Islet precursor cell (in vitro differentiated cells): ENCODE data around the gene NOC3L.
A peak's percentile ranks its signal among the peaks of the same experiment; 100 is the strongest.
"Not testable (repeated sequence)": the region's sequence is repeated elsewhere in the genome, so short reads cannot be mapped to it uniquely, and the experiment has no call there.

Experiments used
- DNase-seq: peaks from one replicate; pipeline ENCODE4 v3.0.0-alpha.2; 2018

NOC3L gene

DNA sequence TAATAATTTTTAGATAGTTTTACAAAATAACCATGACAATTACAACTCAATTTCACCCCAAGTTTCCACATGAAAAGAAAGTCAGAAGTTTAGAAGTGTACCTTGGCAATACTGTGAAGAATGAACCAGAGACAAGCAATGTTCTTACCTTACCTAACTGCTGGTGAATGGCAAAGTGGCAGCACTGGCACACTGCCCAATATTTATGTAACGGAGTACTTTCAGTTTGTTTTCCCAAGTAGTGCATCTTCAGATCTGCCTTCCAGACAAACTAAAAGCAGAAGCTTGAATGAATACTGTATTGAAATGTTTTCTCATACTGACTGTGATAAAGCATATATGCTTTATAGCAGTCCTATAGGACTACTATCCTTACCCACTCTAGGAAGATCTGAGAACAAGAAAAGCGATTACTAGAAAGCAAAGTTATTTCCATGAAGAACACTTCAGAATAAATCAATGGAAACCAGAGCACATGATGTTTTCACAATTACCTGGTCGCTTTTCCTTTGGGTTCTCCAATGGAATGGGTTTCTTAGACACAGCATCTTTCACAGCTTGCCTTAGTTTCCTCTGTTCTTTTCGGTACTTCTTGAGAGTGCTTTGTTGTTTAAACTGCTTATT, 1.5 kb downstream of the NOC3L start:
- no peak for DNase-seq

DNA sequence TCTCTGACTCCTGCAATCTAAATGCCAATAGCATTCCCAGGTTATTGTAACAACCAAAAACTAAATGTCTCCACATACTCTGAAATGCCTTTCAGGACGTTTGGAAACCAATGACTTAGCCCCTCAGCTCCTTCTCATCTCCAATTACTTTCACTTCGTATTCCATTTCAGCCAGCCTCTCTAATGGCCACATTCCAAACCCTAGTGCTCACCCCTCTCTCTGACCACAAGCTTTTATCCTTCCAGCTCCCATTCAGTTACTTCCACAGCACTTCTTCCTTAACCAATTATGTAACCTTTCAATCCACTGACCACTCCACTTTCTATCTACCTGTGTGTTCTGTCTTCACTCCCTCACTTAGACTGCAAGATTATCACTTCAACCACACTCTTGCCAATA, 4.3 kb downstream of the NOC3L start:
- DNase-seq: peak; percentile 93

DNA sequence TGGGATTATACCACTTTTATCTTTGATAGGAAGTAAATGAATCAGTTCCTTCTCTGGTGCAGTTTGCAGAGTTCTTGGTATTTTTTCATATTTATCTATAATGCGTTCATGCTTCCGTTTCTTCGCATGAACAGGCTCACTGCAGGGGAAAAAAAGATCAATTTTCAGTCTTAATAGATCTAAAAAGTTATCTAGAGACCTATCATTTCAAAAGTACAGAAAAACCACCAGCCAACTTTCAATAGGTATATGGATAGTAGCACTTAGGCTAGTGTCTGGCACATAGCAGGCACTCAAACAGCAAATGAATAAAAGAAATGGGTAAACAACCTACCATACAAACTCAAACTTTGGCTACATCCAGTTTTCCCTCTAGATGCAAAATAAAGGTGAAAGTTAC, 5.5 kb downstream of the NOC3L start:
- no peak for DNase-seq

DNA sequence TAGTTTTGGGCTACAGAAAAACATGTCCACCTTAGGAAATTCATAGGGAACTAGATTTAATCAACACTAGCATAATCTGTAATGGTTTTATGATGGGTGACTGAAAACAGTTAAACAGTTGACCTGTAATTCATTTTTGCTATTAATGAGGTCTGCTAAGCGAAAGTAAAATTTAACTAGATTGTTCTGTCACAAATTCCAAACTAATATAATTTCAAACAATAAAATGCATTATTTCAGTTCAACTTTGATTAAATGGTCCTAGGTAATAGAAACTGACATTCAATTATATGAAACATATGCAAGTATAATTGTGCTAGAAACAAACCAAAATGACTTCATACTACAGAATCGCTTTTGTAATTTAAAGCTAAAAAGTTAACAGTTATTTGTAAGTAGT, 6.9 kb downstream of the NOC3L start:
- no peak for DNase-seq

DNA sequence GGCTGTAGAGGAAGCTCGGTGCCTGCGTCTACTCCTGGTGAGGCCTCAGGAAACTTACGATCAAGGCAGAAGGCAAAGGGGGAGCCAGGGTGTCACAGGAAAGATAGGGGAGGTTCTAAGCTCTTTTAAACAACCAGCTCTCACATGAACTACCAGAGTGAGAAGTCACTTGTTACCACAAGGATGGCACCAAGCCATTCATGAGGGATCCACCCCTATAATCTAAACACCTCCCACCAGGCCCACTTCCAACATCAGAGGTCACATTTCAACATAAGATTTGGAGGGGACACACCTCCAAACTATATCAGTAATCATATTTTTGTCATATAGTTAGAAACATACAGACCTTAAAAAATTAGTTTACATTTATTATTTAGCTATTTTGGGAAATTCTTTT, 9.4 kb downstream of the NOC3L start:
- no peak for DNase-seq

DNA sequence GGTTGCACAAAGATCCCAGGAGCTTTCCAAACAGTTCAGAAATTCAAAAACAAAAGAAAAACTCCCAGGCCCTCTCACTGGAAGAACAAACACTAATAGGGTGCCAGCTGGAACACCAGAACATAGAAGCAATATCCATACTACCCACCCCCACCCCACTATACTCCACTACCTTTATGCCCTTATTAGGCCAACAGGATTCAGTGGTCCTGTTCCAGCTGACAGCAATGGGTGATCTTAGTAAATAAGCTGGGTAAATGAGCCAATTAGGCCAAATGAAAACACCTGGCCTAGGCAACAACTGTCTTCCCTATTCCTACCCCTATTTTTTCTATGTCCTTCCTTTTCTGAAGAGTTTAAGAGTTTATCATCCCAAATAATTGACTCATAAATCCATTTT, 11.7 kb downstream of the NOC3L start:
- DNase-seq: no peak

DNA sequence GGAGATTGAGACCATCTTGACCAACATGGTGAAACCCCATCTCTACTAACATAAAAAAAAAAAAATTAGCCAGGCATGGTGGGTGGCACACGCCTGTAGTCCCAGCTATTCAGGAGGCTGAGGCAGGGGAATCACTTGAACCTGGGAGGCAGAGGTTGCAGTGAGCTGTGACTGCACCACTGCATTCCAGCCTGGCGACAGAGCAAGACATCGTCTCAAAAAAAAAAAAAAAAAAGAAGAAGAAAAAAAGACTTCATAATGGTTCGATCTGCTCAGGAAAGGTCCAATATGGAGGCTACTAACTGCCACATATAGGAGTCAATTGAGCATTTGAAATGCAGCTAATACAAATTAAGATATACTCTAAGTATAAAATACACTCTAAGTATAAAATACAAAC, 12.2 kb downstream of the NOC3L start:
- not testable (repeated sequence) for DNase-seq

DNA sequence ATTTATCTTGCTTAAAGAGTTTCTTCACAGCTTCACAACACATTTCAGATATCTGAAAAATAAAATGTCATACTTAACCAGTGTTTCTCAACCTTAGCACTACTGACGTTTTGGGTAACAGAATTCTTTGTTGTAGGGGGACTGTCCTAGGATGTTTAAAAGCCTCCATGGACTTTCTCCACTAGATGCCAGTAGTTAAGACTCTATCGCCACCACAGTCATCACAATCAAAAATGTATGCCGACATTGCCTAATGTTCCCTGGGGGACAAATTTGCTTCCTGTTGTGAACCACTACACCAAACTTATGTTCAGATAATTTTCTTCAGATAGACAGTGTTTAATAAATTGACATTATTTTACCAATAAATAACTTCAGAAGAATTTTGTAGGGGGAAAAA, 13.4 kb downstream of the NOC3L start:
- DNase-seq: no peak

DNA sequence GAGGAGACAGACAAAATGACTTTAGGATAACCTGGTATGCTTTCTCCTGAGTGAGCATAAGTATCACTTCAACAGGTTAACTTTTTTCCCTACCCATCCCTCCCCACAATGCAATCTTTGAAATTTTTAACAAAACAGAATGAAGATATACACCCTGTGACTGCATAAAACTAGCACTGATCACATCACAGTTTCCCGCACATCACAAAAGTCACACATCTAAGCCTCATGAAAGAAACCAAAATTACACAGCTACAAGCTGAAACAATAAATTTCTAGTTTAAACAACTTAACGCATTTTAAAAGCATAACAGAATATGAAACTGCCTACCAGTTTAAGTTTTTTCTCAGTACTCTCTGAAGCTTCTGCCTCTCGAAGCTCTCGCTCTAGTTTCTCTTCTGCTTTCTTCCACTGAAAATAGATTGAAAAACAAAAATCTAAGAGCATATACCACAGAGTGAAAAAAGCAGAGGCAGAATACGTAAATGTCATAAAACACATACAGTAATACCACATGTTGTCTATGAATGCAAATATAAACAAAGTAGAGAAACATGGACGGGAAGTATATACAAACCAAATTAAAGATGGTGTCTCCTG, 18.1 kb downstream of the NOC3L start:
- DNase-seq: no peak

DNA sequence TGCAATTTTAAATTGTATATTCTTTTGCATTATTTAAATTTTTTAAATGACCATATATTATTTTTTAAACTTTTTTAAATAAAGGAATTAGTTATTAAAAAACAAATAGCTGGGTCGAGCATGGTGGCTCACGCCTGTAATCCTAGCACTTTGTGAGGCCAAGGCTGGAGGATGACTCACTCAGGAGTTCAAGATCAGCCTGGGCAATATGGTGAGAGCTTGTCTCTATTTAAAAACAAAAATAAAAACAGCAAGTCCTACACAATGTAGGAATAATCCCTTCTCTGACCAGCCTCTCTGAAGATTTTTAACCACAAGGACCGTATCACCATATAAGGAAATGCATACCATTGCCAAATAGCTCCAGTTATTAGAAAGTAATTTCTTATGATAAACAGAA, 19.6 kb downstream of the NOC3L start:
- DNase-seq: no peak

DNA sequence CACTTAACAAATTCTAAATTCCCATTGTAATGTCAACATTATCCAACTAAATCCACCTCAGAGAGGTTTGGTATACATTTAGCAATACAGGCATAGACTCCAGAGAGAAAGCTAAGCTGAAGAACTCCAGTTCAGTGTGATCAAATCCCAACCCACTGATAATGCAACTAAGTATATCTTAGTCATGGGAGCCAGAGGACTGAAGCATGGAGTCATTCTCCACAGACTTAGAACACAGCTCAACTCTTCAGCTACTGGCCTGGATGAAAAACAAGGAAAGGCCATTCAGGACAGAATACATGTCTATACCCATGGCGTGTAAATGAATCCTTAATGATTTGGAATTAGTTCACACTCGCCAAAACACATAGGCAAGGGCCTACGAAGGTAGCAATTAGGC, 27.9 kb downstream of the NOC3L start:
- no peak for DNase-seq

DNA sequence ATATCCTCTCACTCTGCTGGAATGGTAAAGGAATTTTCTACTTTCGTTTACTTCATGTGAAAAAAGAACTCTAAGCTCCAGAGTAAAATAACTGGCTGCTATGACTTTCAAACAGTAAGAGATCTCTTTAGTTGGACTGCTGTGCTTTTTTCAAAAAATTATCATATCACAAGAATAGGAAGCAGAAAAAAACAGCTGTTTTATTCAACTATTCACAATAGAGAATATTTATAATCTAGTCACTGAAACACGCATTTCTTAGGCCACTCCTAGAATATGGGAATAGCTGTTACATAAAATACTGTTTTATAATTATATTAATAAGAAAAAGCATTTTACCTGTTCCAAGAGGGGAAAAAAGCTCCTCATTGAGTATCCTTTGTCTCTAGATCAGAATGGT, 29.7 kb downstream of the NOC3L start:
- DNase-seq: no peak

DNA sequence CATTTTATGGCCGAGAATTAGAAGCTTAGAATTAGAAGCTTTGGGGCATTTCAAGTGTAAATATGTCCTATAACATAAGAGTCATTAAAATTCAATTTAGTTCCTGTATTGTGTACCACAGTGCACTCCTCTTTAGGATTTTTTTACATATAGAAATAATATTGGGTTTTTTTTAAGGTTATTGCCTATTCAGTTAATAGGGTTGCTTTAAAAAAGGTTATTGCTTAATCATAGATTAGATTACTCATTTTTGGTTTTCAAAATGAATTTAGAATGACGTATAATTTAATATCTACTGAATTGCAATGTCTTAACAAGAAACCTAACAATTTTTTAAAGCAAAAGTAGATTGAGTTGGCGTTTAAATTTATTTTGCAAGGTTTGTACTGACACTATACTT, 34.1 kb downstream of the NOC3L start:
- DNase-seq: no peak

DNA sequence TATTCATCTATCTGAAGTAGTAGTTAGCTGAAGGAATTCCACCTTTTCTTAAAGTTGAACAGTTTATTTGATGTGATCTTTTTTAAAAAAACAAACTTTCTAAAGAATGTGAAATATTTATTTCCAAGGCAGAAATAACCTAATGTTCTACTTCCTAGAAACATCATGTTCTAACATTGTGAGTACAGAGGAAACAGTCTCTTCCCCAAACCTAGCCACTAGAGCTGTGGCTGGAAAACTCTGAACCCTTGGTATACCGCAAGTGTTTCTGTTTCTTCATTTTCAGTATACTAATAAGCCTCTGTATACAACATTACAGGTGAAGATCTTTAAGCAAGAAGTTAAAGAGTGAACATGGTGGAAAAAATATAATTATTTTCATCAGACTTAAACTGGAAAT, 35.1 kb downstream of the NOC3L start:
- DNase-seq: no peak

DNA sequence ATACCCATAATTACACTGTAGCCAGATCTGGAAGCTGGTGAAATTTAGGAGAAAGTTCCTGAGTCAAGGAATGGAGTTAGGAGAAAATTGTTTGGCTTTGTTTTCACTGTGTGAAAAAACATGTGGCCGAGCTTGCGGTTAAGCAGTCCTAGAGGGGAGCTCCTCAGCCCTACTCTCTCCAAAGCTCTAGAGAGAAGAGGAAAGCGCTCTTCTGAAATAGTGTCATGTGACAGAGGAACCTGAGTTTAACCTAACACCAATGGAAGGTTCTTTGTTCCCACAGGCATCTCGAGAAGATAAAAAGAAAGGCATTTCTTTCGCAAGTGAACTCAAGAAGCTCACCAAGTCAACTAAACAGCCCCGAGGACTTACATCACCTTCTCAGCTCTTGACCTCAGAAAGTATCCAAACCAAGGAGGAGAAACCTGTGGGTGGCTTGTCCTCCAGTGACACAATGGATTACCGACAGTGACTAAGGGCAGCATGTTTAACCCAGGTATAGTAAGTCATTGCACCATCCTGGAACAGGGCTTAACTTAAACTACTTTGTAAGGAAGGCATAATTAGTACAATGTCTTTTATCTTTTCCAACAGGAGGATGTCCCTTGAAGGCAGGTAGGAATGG, 38.0 kb downstream of the NOC3L start:
- DNase-seq: no peak

DNA sequence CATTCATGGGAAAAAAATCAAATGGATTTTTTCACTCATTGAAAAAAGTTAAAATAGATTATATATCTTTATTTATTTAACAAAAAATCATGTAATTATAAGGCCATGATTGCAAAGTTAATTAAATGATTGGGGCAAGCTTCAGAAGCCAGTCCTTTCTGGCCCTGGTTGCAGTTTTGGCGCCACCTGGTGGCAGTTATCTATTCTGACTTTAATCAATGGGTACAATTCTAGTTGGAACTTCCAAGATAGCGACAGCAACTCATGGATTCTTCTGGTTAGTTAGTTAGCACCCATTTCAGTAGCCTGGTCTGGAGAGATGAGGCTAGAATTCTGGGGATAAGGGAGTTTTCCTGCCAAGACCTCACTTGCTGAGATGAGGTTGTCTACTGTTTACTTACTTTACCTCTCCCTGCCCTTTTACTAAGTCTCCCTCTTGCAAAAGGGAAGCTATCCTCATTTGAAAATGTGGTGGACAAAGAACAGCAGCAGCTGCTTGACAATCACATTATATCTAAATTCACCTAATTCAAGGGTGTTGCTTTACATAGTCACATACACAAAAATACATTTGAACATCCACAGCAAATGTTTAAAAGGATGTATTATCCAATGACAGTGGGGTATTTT, 42.3 kb downstream of the NOC3L start:
- peak; percentile 73 for DNase-seq

DNA sequence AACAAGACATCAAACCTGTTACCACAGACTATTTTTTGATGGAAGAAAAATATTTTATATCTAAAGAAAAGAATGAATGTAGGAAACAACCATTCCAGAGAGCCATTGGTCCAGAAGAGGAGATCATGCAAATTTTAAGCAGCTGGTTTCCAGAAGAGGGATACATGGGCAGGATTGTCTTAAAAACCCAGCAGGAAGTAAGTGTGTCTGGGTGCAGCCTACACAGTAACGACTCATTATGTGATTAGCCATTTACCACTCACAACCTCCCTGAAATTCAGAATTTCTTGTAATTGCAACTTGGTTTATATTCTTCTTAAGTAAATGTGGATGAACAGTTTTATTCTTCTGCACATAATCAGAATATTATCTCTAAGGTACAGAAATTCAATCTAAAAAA, 46.2 kb downstream of the NOC3L start:
- no peak for DNase-seq

DNA sequence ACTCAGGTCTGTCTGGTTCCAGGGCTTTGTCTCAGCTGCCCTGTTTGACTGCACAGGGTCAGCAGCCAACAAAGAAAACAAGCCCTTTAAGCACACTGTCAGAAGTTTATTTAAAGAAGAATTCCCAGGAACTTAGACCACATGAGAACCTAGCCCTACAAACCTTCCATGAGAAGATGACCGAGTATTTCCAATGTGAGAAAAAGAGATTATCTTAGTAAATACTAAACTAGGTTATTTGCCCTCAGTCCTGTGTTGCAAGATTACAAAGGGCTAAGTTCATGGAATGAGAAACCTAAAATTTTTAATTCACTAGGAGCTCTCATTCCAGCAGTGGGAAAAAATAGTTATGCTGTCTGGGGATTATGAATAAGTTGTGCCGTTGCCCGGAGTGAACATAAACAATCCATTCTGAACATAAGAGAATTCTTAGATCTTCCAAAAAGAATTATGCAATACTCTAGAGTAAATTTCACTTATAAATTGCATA, 46.7 kb downstream of the NOC3L start:
- no peak for DNase-seq

DNA sequence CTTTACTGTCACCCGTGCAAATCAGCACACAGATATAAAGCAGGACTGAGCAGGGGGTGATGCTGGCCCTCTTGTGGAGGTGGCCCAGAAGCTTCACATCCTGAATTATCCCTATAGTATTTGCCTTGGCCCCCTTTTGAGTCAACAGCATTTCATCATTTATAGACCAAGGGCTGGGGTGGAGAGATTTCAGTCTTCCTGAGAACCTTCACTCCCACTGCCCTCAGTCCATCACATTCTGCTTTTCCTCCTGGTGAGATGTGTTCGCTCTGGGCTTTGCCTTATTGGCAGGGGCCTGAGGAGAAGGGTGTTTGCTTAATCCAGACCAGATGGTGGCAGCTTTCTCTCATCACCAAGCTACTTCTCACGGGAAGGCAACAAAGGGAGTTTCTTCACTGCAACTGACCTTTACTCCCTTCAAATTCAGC, 47.7 kb downstream of the NOC3L start:
- DNase-seq: no peak

DNA sequence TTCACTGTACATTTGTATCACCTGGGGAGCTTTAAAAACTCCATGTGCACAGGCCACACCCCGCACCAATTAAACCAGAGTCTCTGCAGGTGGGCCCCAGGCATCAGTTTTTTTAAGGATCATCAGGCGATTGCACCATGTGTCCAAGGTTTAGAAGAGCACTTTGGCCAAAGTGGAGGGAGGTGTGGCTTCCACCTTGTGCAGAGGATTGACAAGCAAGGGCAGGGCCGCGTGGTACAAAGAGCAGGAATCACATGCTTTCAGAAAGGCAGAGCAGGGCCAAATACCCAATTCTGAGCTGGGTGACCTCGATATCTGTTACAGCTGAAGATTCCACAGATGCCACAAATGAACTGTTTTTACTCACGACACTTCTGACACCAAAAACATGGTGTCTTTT, 52.4 kb downstream of the NOC3L start:
- DNase-seq: no peak

DNA sequence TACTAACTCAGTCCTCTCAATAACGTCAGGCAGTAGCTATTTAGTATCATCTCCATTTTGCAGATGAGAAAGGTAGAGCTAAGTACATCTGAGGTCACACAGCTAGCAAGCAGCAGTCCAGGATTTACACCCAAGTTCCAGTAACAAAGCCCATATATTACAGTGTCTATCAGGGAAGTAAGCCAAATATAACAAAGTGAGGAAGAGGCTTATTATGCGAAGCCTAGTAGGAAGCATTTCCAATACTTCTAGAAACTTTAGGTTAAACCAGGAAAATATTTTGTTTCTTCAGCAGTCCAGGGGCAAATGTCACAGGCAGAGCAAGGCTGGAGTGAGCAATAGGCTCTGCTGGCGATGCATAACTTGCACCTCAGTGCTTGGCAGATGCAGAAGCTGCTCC, 53.9 kb downstream of the NOC3L start:
- no peak for DNase-seq

DNA sequence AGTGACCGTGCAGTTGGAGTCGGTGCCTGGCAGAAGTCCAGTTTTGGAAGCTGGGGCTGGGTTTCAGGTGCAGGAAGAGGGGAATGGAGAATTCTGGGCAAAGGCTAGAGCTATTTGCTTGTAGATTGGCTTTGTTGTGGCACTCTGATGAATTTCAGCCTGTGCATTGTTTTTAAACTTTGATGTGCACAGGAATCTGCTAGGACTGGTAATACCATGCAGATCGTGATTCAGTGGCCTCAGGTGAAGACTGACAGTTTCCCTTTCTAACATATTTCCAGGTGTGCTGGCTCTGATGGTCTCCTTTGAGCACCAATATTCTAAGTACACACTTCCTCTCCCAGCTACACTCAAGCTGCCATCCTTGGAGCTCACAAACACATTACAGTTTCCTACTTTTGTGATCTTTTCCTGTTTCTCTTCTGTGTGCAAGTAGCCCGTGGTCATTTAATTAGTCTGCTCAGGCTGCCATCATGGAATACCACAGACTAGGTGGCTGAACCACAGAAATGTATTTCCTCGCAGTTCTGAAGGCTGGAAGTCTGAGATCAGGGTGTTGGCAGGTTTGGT, 55.6 kb downstream of the NOC3L start:
- DNase-seq: no peak

DNA sequence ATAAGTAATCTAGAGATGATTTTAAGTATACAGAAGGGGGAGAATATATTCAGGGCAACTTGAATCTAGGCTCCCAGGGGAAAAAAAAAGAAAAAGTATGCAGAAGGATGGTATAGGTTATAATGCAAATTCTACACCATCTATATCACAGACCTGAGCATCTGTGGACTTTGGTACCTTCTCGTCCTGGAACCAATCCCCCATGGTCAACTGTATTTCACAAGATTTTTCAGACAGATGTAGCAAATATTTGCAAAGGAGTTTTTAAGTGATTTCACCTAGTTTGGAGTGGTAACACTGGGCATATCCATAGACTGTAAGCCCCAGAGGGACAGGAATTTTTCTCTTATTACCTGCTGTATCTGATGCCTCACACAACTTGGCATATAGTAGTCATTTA, 58.8 kb downstream of the NOC3L start:
- DNase-seq: no peak

DNA sequence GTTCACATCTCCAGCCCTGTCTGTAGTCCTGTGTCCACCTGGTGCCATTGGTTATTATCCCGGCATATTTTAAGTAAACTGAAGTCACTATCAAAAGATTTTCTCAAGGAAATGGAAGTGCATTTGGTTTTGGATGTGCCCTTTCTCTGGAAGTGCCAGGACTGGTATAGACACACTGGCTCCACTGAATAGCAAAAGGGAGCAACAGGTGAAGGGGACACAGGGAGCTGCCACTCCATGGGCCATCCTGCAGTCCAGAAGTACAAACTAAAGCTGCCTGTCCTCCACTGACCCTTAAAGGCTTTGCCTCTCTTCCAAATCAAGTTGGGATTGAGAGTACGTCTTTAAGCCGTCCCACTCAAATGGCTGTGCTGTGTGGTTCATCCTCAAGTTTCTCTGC, 62.7 kb downstream of the NOC3L start:
- no peak for DNase-seq
